HepG2 (cell line): ENCODE measurements around the gene DOHH. TPM values are rescaled to one million over a fixed set of nuclear protein-coding genes. Genes with fewer than 3 reads are reported as not detected.

ENCODE experiments used
- HDAC2 ChIP-seq: sonication (generic); formaldehyde crosslinking; IDR thresholded peaks from 2 replicates; pipeline ENCODE4 v1.4.0; 2020; ENCODE audit warnings: missing genetic modification reagents
- IKZF4 ChIP-seq: sonication (generic); formaldehyde crosslinking; IDR thresholded peaks from 2 replicates; pipeline ENCODE4 v1.5.1; 2020; ENCODE audit warnings: borderline replicate concordance, mild to moderate bottlenecking, low read depth, missing genetic modification reagents; ENCODE audit errors: not compliant biosample characterization
- MXI1 ChIP-seq: IDR thresholded peaks from 3 replicates; pipeline ENCODE4 v1.6.1; 2012; ENCODE audit warnings: low read depth, low read length, inconsistent platforms, borderline replicate concordance
- ZNF570 ChIP-seq: sonication (generic); formaldehyde crosslinking; IDR thresholded peaks from 2 replicates; pipeline ENCODE4 v1.4.0; 2020; ENCODE audit warnings: mild to moderate bottlenecking, missing genetic modification reagents, borderline replicate concordance
- ZNF674 ChIP-seq: sonication (generic); formaldehyde crosslinking; IDR thresholded peaks from 2 replicates; pipeline ENCODE4 v1.5.0; 2020; ENCODE audit warnings: low read depth, mild to moderate bottlenecking, missing genetic modification reagents
- ZNF773 ChIP-seq: sonication (generic); formaldehyde crosslinking; IDR thresholded peaks from 2 replicates; pipeline ENCODE4 v1.4.0; 2020; ENCODE audit warnings: missing genetic modification reagents, borderline replicate concordance
- polyA plus RNA-seq, 8 experiments: library from polyadenylated mRNA; depleted of rRNA in 3 of 8; stranded (reverse) in 7 of 8; unstranded in 1 of 8; fragments of >200 nt; fragmentation: Illumina TruSeq in 4 of 8; extraction: Trizol in 4 of 8; gene quantifications; 2 replicates each; pipeline versions ENCODE4 v1.2.1 to v1.2.3, GENCODE V29; 2011 to 2016; ENCODE audit warnings: low read depth in 4 of 8, missing spikeins in 1 of 8, mixed read lengths in 1 of 8; ENCODE audit not compliant: insufficient read depth in 1 of 8
- total RNA-seq, 5 experiments: library from RNA; depleted of rRNA; stranded (reverse); fragments of >200 nt; fragmentation: Illumina TruSeq; extraction: Trizol; gene quantifications; 2 replicates each; pipeline ENCODE4 v1.2.3, GENCODE V29; 2016; ENCODE audit warnings: low read depth in 1 of 5
- TF ChIP-seq, protein P1 (sequence below): sonication (generic); formaldehyde crosslinking; IDR thresholded peaks from 2 replicates; pipeline ENCODE4 v1.4.0; 2020; ENCODE audit warnings: missing genetic modification reagents
- TF ChIP-seq, protein P2 (sequence below): sonication (generic); formaldehyde crosslinking; IDR thresholded peaks from 2 replicates; pipeline ENCODE4 v1.9.0; 2021; ENCODE audit warnings: missing genetic modification reagents, borderline replicate concordance
- TF ChIP-seq, protein P3 (sequence below): sonication (generic); formaldehyde crosslinking; IDR thresholded peaks from 2 replicates; pipeline ENCODE4 v1.4.0; 2020; ENCODE audit warnings: mild to moderate bottlenecking, missing genetic modification reagents
- TF ChIP-seq, protein P4 (sequence below): IDR thresholded peaks from 2 replicates; pipeline ENCODE4 v1.6.1; 2018; ENCODE audit warnings: missing genetic modification reagents, mild to moderate bottlenecking, missing compliant biosample characterization
- TF ChIP-seq, protein P5 (sequence below): IDR thresholded peaks from 2 replicates; pipeline ENCODE4 v1.6.1; 2012; ENCODE audit warnings: low read length, improper control_type of control experiment

The DOHH gene
- total and polyA plus RNA-seq, 2 of the 13 experiments (the other 11 are each of a cell fraction or from before 2014, with no cell fraction given), result 3.5 to 13.7 TPM

DNA sequence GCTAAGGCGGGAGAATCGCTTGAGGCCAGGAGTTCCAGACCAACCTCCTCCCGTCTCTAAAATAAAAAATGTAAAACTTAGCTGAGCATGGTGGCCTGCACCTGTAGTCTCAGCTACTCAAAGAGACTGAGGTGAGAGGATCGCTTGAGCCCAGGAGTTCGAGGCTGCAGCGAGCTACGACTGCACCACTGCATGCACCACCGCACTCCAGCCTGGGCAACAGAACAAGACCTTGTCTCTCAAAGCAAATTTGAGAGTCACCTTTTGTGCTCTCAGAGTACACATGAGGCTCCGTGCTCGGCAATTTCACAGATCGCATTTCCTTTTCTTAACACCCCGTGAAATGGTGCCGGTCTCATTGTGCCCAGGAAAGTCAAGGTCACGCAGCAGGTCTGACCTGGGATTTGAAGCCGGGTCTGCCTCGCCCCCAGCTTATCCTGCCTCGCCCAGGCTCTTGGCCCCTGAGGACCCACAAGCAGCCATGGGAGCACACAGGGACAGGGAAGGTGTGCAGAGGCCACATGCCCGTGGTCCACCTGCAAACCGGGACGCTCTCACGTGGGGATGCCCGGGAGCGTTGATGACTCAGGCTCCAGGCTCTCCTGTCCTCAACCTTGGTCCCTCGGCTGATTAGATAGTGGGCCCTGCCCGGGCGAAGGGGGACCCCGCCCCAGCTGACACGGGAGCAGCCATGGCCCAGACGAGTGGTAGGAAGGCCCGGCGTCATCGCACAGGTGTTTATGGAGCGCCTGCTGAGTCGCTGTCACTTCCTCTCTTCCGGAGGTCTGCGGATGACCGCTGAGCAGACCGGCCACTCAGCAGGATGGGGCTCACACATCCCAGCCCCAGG, 19.0 kb downstream of the DOHH start (continued):
- TF ChIP-seq, protein P1, sequence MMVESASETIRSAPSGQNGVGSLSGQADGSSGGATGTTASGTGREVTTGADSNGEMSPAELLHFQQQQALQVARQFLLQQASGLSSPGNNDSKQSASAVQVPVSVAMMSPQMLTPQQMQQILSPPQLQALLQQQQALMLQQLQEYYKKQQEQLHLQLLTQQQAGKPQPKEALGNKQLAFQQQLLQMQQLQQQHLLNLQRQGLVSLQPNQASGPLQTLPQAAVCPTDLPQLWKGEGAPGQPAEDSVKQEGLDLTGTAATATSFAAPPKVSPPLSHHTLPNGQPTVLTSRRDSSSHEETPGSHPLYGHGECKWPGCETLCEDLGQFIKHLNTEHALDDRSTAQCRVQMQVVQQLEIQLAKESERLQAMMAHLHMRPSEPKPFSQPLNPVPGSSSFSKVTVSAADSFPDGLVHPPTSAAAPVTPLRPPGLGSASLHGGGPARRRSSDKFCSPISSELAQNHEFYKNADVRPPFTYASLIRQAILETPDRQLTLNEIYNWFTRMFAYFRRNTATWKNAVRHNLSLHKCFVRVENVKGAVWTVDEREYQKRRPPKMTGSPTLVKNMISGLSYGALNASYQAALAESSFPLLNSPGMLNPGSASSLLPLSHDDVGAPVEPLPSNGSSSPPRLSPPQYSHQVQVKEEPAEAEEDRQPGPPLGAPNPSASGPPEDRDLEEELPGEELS (CRISPR knock-in tag), result no peak
- TF ChIP-seq HDAC2 (CRISPR knock-in tag) (peak; percentile 43; the same call in 1 of the 2 replicates), ZNF570 (CRISPR knock-in tag) (no peak), ZNF674 (no peak), IKZF4 (CRISPR knock-in tag) (peak; percentile 97), MXI1 (peak; percentile 45; the same call in 1 of the 3 replicates), ZNF773 (CRISPR knock-in tag) (no peak)
- TF ChIP-seq, protein P2, sequence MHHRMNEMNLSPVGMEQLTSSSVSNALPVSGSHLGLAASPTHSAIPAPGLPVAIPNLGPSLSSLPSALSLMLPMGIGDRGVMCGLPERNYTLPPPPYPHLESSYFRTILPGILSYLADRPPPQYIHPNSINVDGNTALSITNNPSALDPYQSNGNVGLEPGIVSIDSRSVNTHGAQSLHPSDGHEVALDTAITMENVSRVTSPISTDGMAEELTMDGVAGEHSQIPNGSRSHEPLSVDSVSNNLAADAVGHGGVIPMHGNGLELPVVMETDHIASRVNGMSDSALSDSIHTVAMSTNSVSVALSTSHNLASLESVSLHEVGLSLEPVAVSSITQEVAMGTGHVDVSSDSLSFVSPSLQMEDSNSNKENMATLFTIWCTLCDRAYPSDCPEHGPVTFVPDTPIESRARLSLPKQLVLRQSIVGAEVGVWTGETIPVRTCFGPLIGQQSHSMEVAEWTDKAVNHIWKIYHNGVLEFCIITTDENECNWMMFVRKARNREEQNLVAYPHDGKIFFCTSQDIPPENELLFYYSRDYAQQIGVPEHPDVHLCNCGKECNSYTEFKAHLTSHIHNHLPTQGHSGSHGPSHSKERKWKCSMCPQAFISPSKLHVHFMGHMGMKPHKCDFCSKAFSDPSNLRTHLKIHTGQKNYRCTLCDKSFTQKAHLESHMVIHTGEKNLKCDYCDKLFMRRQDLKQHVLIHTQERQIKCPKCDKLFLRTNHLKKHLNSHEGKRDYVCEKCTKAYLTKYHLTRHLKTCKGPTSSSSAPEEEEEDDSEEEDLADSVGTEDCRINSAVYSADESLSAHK (CRISPR knock-in tag), result no peak
- TF ChIP-seq, protein P3, sequence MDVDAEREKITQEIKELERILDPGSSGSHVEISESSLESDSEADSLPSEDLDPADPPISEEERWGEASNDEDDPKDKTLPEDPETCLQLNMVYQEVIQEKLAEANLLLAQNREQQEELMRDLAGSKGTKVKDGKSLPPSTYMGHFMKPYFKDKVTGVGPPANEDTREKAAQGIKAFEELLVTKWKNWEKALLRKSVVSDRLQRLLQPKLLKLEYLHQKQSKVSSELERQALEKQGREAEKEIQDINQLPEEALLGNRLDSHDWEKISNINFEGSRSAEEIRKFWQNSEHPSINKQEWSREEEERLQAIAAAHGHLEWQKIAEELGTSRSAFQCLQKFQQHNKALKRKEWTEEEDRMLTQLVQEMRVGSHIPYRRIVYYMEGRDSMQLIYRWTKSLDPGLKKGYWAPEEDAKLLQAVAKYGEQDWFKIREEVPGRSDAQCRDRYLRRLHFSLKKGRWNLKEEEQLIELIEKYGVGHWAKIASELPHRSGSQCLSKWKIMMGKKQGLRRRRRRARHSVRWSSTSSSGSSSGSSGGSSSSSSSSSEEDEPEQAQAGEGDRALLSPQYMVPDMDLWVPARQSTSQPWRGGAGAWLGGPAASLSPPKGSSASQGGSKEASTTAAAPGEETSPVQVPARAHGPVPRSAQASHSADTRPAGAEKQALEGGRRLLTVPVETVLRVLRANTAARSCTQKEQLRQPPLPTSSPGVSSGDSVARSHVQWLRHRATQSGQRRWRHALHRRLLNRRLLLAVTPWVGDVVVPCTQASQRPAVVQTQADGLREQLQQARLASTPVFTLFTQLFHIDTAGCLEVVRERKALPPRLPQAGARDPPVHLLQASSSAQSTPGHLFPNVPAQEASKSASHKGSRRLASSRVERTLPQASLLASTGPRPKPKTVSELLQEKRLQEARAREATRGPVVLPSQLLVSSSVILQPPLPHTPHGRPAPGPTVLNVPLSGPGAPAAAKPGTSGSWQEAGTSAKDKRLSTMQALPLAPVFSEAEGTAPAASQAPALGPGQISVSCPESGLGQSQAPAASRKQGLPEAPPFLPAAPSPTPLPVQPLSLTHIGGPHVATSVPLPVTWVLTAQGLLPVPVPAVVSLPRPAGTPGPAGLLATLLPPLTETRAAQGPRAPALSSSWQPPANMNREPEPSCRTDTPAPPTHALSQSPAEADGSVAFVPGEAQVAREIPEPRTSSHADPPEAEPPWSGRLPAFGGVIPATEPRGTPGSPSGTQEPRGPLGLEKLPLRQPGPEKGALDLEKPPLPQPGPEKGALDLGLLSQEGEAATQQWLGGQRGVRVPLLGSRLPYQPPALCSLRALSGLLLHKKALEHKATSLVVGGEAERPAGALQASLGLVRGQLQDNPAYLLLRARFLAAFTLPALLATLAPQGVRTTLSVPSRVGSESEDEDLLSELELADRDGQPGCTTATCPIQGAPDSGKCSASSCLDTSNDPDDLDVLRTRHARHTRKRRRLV (CRISPR knock-in tag), result peak; percentile 79; the same call in 1 of the 2 replicates
- TF ChIP-seq, protein P4, sequence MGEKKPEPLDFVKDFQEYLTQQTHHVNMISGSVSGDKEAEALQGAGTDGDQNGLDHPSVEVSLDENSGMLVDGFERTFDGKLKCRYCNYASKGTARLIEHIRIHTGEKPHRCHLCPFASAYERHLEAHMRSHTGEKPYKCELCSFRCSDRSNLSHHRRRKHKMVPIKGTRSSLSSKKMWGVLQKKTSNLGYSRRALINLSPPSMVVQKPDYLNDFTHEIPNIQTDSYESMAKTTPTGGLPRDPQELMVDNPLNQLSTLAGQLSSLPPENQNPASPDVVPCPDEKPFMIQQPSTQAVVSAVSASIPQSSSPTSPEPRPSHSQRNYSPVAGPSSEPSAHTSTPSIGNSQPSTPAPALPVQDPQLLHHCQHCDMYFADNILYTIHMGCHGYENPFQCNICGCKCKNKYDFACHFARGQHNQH (CRISPR knock-in tag), result no peak; the same call in 1 of the 2 replicates
- TF ChIP-seq, protein P5, sequence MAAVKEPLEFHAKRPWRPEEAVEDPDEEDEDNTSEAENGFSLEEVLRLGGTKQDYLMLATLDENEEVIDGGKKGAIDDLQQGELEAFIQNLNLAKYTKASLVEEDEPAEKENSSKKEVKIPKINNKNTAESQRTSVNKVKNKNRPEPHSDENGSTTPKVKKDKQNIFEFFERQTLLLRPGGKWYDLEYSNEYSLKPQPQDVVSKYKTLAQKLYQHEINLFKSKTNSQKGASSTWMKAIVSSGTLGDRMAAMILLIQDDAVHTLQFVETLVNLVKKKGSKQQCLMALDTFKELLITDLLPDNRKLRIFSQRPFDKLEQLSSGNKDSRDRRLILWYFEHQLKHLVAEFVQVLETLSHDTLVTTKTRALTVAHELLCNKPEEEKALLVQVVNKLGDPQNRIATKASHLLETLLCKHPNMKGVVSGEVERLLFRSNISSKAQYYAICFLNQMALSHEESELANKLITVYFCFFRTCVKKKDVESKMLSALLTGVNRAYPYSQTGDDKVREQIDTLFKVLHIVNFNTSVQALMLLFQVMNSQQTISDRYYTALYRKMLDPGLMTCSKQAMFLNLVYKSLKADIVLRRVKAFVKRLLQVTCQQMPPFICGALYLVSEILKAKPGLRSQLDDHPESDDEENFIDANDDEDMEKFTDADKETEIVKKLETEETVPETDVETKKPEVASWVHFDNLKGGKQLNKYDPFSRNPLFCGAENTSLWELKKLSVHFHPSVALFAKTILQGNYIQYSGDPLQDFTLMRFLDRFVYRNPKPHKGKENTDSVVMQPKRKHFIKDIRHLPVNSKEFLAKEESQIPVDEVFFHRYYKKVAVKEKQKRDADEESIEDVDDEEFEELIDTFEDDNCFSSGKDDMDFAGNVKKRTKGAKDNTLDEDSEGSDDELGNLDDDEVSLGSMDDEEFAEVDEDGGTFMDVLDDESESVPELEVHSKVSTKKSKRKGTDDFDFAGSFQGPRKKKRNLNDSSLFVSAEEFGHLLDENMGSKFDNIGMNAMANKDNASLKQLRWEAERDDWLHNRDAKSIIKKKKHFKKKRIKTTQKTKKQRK, result no peak
